H9 (cell line): ENCODE data around the gene GEMIN4. TPM values are rescaled to one million over a fixed set of nuclear protein-coding genes. Genes with fewer than 3 reads are reported as not detected.

ENCODE experiments used
- DNase-seq: peaks from one replicate; pipeline ENCODE4 v3.0.0-alpha.2; 2017
- H2AFZ ChIP-seq: one replicate; pipeline ENCODE4 v1.6.1; 2013; ENCODE audit warnings: mild to moderate bottlenecking, low read length, control low read depth, moderate library complexity
- H2AK5ac ChIP-seq: 2 replicates; pipeline ENCODE4 v1.6.1; 2013; ENCODE audit warnings: low read length, control low read depth, mixed read lengths; ENCODE audit not compliant: insufficient read length
- H2BK120ac ChIP-seq: one replicate; pipeline ENCODE4 v1.6.1; 2013; ENCODE audit warnings: low read depth, mild to moderate bottlenecking, low read length, control low read depth, inconsistent platforms; ENCODE audit not compliant: poor library complexity, severe bottlenecking
- H2BK12ac ChIP-seq: 2 replicates; pipeline ENCODE4 v1.6.1; 2013; ENCODE audit warnings: low read length, control low read depth, mixed read lengths, low read depth; ENCODE audit not compliant: insufficient read length
- H2BK15ac ChIP-seq: 2 replicates; pipeline ENCODE4 v1.6.1; 2013; ENCODE audit warnings: low read depth, low read length, control low read depth
- H2BK20ac ChIP-seq: one replicate; pipeline ENCODE4 v1.6.1; 2013; ENCODE audit warnings: low read depth, mild to moderate bottlenecking, low read length, control low read depth, inconsistent platforms; ENCODE audit not compliant: poor library complexity, severe bottlenecking
- H2BK5ac ChIP-seq: 2 replicates; pipeline ENCODE4 v1.6.1; 2013; ENCODE audit warnings: low read length, control low read depth, mixed read lengths; ENCODE audit not compliant: insufficient read length
- H3K14ac ChIP-seq: 2 replicates; pipeline ENCODE4 v1.6.1; 2013; ENCODE audit warnings: low read length, control low read depth; ENCODE audit not compliant: insufficient read depth
- H3K18ac ChIP-seq: 2 replicates; pipeline ENCODE4 v1.6.1; 2013; ENCODE audit warnings: low read depth, mild to moderate bottlenecking, mixed read lengths, low read length, control low read depth; ENCODE audit not compliant: insufficient read length
- H3K23ac ChIP-seq: 2 replicates; pipeline ENCODE4 v1.6.1; 2013; ENCODE audit warnings: low read length, control low read depth, mixed read lengths, low read depth; ENCODE audit not compliant: insufficient read length
- H3K23me2 ChIP-seq: 2 replicates; pipeline ENCODE4 v1.6.1; 2013; ENCODE audit warnings: low read depth, mild to moderate bottlenecking, mixed read lengths, low read length, control low read depth; ENCODE audit not compliant: insufficient read length, poor library complexity, severe bottlenecking
- H3K27ac ChIP-seq: 2 replicates; pipeline ENCODE4 v1.5.1; 2013; ENCODE audit warnings: low read length, control low read depth, mixed read lengths, low read depth; ENCODE audit not compliant: insufficient read length
- H3K27me3 ChIP-seq: 2 replicates; pipeline ENCODE4 v1.6.1; 2013; ENCODE audit warnings: low read length, control low read depth, inconsistent platforms; ENCODE audit not compliant: insufficient read depth
- H3K4ac ChIP-seq: 2 replicates; pipeline ENCODE4 v1.6.1; 2013; ENCODE audit warnings: low read depth, mild to moderate bottlenecking, control low read depth, inconsistent platforms, low read length, moderate library complexity
- H3K4me1 ChIP-seq: 2 replicates; pipeline ENCODE4 v1.6.1; 2013; ENCODE audit warnings: low read length, control low read depth, inconsistent platforms; ENCODE audit not compliant: insufficient read depth
- H3K4me2 ChIP-seq: 2 replicates; pipeline ENCODE4 v1.6.1; 2013; ENCODE audit warnings: low read length, control low read depth, mixed read lengths; ENCODE audit not compliant: insufficient read length, insufficient read depth
- H3K56ac ChIP-seq: 2 replicates; pipeline ENCODE4 v1.6.1; 2013; ENCODE audit warnings: low read depth, mild to moderate bottlenecking, mixed read lengths, low read length, control low read depth; ENCODE audit not compliant: insufficient read length
- H3K79me1 ChIP-seq: 2 replicates; pipeline ENCODE4 v1.6.1; 2013; ENCODE audit warnings: low read depth, mild to moderate bottlenecking, moderate library complexity, low read length, control low read depth, inconsistent platforms; ENCODE audit not compliant: insufficient read depth, poor library complexity, severe bottlenecking
- H3K79me2 ChIP-seq: 2 replicates; pipeline ENCODE4 v1.6.1; 2013; ENCODE audit warnings: low read length, control low read depth, inconsistent platforms; ENCODE audit not compliant: insufficient read depth
- H3K9ac ChIP-seq: 2 replicates; pipeline ENCODE4 v1.6.1; 2013; ENCODE audit warnings: low read length, control low read depth, mixed read lengths; ENCODE audit not compliant: insufficient read length; ENCODE audit errors: extremely low read depth
- H3K9me3 ChIP-seq: one replicate; pipeline ENCODE4 v1.6.1; 2013; ENCODE audit warnings: low read depth, low read length, inconsistent platforms; ENCODE audit not compliant: control insufficient read depth
- H3T11ph ChIP-seq: one replicate; pipeline ENCODE4 v1.6.1; 2013; ENCODE audit warnings: mild to moderate bottlenecking, low read length, control low read depth, inconsistent platforms
- H4K20me1 ChIP-seq: one replicate; pipeline ENCODE4 v1.6.1; 2013; ENCODE audit not compliant: control insufficient read depth, insufficient read length, insufficient read depth
- H4K5ac ChIP-seq: 2 replicates; pipeline ENCODE4 v1.6.1; 2013; ENCODE audit warnings: low read depth, mild to moderate bottlenecking, mixed read lengths, low read length, control low read depth; ENCODE audit not compliant: insufficient read length
- H4K8ac ChIP-seq: replicated peaks from 2 replicates; pipeline ENCODE4 v1.6.1; 2013; ENCODE audit warnings: low read length, control low read depth, mixed read lengths, low read depth; ENCODE audit not compliant: insufficient read length
- H4K91ac ChIP-seq: 2 replicates; pipeline ENCODE4 v1.6.1; 2013; ENCODE audit warnings: low read depth, mild to moderate bottlenecking, moderate library complexity, mixed read lengths, low read length, control low read depth; ENCODE audit not compliant: insufficient read length
- H3K27ac Mint-ChIP-seq, 3 experiments: 2 replicates in 2 of 3; 3 replicates in 1 of 3; pipeline ENCODE4 v1.8.0; 2020 to 2021; ENCODE audit warnings: mixed read lengths in 3 of 3, mild to moderate bottlenecking in 1 of 3, moderate library complexity in 1 of 3
- H3K27me3 Mint-ChIP-seq: 2 replicates; pipeline ENCODE4 v1.8.0; 2021; ENCODE audit warnings: low read depth, mild to moderate bottlenecking, moderate library complexity, mixed read lengths
- H3K36me3 Mint-ChIP-seq, 3 experiments: 2 replicates in 2 of 3; 3 replicates in 1 of 3; pipeline ENCODE4 v1.8.0; 2020 to 2021; ENCODE audit warnings: low read depth in 3 of 3, mixed read lengths in 3 of 3; ENCODE audit not compliant: insufficient read depth in 1 of 3
- H3K4me1 Mint-ChIP-seq, 2 experiments: 2 replicates each; pipeline ENCODE4 v1.8.0; 2020; ENCODE audit warnings: mixed read lengths in 2 of 2
- H3K4me3 Mint-ChIP-seq, 2 experiments: 2 replicates in 1 of 2; 3 replicates in 1 of 2; pipeline ENCODE4 v1.8.0; 2020 to 2021; ENCODE audit warnings: mild to moderate bottlenecking in 2 of 2, mixed read lengths in 2 of 2, moderate library complexity in 1 of 2
- H3K9me3 Mint-ChIP-seq, 2 experiments: 2 replicates in 1 of 2; 3 replicates in 1 of 2; pipeline ENCODE4 v1.8.0; 2020; ENCODE audit warnings: mild to moderate bottlenecking in 2 of 2, mixed read lengths in 2 of 2, moderate library complexity in 1 of 2
- CTCF ChIP-seq: fragments of 200-600 bp; sonication (generic); conservative IDR thresholded peaks from 3 replicates; pipeline ENCODE4 v1.8.0; 2021; ENCODE audit warnings: antibody characterized with exemption, mild to moderate bottlenecking
- WGBS: extraction: QIAGEN DNeasy Blood & Tissue Kit; methylation state at CpG from one replicate; pipeline ENCODE4 v1.1.7; 2013; ENCODE audit warnings: missing lambda C conversion rate, low lambda C conversion rate, mixed read lengths; ENCODE audit not compliant: insufficient read length; ENCODE audit errors: extremely low coverage; 5-methylcytosine and 5-hydroxymethylcytosine counted together
- total RNA-seq: library from RNA; stranded (reverse); gene quantifications from 2 replicates; pipeline ENCODE4 v1.2.1, GENCODE V29; 2021

GEMIN4 gene
- total RNA-seq, 1 experiment from 2014 or later = 56.8 TPM

GRCh38 chr17:726271-726919, 25.7 kb downstream of the GEMIN4 start:
- no peak overlapping the region for H3K4ac ChIP-seq
- H3T11ph ChIP-seq = no peak overlapping the region
- WGBS = no CpG with 5 or more reads among the region's 20 CpGs
- peak overlapping the region; percentile 13 for H3K18ac ChIP-seq
- H2AFZ ChIP-seq = no peak overlapping the region
- H2BK120ac ChIP-seq = no peak overlapping the region
- H3K4me1 ChIP-seq = no peaks in the 10 kb centered on the region; the same call in 1 of the 2 replicates
- H3K79me2 ChIP-seq = no peaks in the 10 kb centered on the region
- Mint-ChIP-seq H3K4me3 (peak overlapping the region; percentile 37 to 52; a peak in 4 of 5 replicates), H3K4me1 (peaks cover 11 to 23% of the 10 kb centered on the region in 2 experiments), H3K27me3 (peaks cover 3% of the 10 kb centered on the region), H3K9me3 (no peaks in the 10 kb centered on the region), H3K36me3 (no peaks in the 10 kb centered on the region), H3K27ac (peak overlapping the region in 2 of 3 experiments; percentile 21 to 66; a peak in 2 of 7 replicates)
- no peaks in the 10 kb centered on the region for H3K27me3 ChIP-seq
- no peak overlapping the region for H4K5ac ChIP-seq
- H2BK20ac ChIP-seq = no peak overlapping the region
- no peaks in the 10 kb centered on the region for H3K9me3 ChIP-seq
- no peak overlapping the region for H2BK15ac ChIP-seq
- H2BK12ac ChIP-seq = no peak overlapping the region
- H3K27ac ChIP-seq = no peak overlapping the region
- no peak overlapping the region for H3K23ac ChIP-seq
- H4K91ac ChIP-seq = peak overlapping the region; percentile 22
- H4K8ac ChIP-seq = no peak overlapping the region
- peak; percentile 56 for DNase-seq
- peak overlapping the region; percentile 7 for H3K4me2 ChIP-seq
- H4K20me1 ChIP-seq = no peaks in the 10 kb centered on the region
- H3K14ac ChIP-seq = no peak overlapping the region; the same call in 1 of the 2 replicates
- H2AK5ac ChIP-seq = no peak overlapping the region
- H2BK5ac ChIP-seq = no peak overlapping the region
- H3K79me1 ChIP-seq = no peaks in the 10 kb centered on the region
- H3K9ac ChIP-seq = no peak overlapping the region
- no peak overlapping the region for H3K56ac ChIP-seq
- no peak for TF ChIP-seq CTCF
- H3K23me2 ChIP-seq = no peaks in the 10 kb centered on the region
